GM19023 (cell line): ENCODE results near the gene ZACN.

ENCODE experiments used
- ATAC-seq: cut with Tn5 transposase; IDR thresholded peaks from one replicate; pipeline ENCODE4 v1.9.1; 2021; ENCODE audit warnings: mild to moderate bottlenecking, moderate library complexity; ENCODE audit not compliant: unreplicated experiment

The ZACN gene

DNA sequence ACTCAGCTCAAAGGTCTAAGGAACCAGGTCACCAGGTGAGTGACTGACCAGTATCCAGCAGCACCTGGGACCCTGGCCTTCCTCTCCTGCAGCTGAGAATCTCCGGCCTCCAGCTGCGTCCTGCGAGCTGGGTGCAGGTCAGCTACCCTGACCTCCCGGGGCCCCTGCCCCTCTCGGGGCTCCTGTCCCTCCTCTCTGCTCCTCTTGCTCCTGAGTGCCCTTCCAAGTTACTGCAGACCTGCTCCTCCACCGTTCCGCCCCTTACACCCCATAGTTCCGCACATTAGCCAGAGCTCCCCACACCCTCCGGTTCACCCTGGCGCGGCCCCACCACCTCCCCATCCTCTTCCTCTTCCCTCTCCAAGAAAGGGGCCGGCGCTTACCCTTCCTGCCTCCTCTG lies 51.5 kb downstream of the ZACN start:
- ATAC-seq, result no peak

- ATAC-seq, result no peak
Measured at GRCh38 chr17:76131051-76131691, 52.2 kb downstream of the ZACN start.

- ATAC-seq, result no peak
Measured at GRCh38 chr17:76131692-76132573, 53.0 kb downstream of the ZACN start.
